ENCODE results near the gene METTL13. TPM values are rescaled to one million over a fixed set of nuclear protein-coding genes. Genes with fewer than 3 reads are reported as not detected.

Gene METTL13
- total and polyA plus RNA-seq, 9 of the 15 experiments (the other 6 are each of a cell fraction or from before 2014, with no cell fraction given) = 18.9 to 78.9 (median 54.9) TPM

DNA sequence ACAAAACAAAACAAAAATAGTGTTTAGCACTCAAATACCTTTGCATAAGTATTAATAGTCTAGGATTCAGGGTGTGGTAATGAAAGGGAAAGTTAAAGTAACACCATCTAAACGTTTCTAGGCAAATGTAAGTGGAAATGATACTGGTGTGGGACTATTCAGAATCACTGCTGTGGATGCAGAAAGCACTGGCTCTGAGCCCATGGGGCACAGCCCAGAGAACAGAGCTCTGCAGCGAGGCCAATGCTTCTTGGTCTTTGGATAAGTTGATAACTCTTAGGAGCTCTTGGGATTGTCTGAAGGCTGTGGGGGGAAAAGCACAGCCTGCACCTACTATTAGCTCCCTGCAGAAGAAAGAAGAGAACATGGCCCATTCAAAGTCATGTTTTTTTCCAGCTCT lies 38.5 kb downstream of the METTL13 start:
- Histone ChIP-seq H3K9me3 (replicated peaks; ENCODE audit: control insufficient read depth, insufficient read depth, low read depth, low read length) (no peaks in the 10 kb centered on the region), H3K4me3 (no peak overlapping the region), H3K4me1 (replicated peaks in 1 of 2; ENCODE audit: control insufficient read depth in 2 of 2, insufficient read depth in 2 of 2, low read length in 2 of 2) (peaks cover 0 to 7% of the 10 kb centered on the region in 2 experiments; a peak in 2 of 5 replicates), H3K27me3 (ENCODE audit: control insufficient read depth in 2 of 2, insufficient read depth in 2 of 2, low read length in 2 of 2) (0 out of 5 replicates have a peak, but pooled peaks cover 0 to 4% of the 10 kb centered on the region in 2 experiments), H2AFZ (ENCODE audit: low read depth, low read length) (no peak overlapping the region), H3K9me1 (ENCODE audit: control insufficient read depth, insufficient read depth, low read length) (no peaks in the 10 kb centered on the region), H3K9ac (ENCODE audit: insufficient read depth in 1 of 2, low read depth in 2 of 2, low read length in 2 of 2) (no peak overlapping the region), H3K79me2 (ENCODE audit: control insufficient read depth, insufficient read depth, low read length) (no peaks in the 10 kb centered on the region), H3K4me2 (ENCODE audit: insufficient read depth, low read length) (no peak overlapping the region), H3K36me3 (ENCODE audit: control insufficient read depth, insufficient read depth, low read length) (no peaks in the 10 kb centered on the region), H4K20me1 (replicated peaks; ENCODE audit: control insufficient read depth, insufficient read depth, low read length) (no peaks in the 10 kb centered on the region), H3K27ac (ENCODE audit: extremely low read depth, low read depth, low read length) (no peak overlapping the region)
- DNase-seq (ENCODE audit: extremely low read depth in 1 of 4, low spot score in 3 of 4) (no peak), ATAC-seq (no peak), FAIRE-seq (no peak)
- POLR2A ChIA-PET = interaction anchor here (0.7 kb wide), 2 partner anchors 20 to 43 kb away, joined by 3 to 5 read pairs; no protein-coding TSS in a partner anchor
- TF ChIP-seq SMAD3 (CRISPR knock-in tag; conservative IDR thresholded peaks at IDR 0.05) (no peak), TOE1 (IDR thresholded peaks at IDR 0.05; ENCODE audit: borderline replicate concordance) (no peak), TOE1 (CRISPR knock-in tag; IDR thresholded peaks at IDR 0.05; ENCODE audit: borderline replicate concordance, low read depth) (no peak), ZNF347 (CRISPR knock-in tag; IDR thresholded peaks at IDR 0.05; ENCODE audit: low read depth) (no peak), NCOR1 (IDR thresholded peaks at IDR 0.05) (no peak), PHB2 (IDR thresholded peaks at IDR 0.05; ENCODE audit: low read depth) (no peak), CHD4 (IDR thresholded peaks at IDR 0.05; ENCODE audit: insufficient read depth, insufficient replicate concordance, low read depth, low read length, poor library complexity, severe bottlenecking) (no peak), ZNF239 (CRISPR knock-in tag; IDR thresholded peaks at IDR 0.05) (no peak)
- TF ChIP-seq, protein P1, sequence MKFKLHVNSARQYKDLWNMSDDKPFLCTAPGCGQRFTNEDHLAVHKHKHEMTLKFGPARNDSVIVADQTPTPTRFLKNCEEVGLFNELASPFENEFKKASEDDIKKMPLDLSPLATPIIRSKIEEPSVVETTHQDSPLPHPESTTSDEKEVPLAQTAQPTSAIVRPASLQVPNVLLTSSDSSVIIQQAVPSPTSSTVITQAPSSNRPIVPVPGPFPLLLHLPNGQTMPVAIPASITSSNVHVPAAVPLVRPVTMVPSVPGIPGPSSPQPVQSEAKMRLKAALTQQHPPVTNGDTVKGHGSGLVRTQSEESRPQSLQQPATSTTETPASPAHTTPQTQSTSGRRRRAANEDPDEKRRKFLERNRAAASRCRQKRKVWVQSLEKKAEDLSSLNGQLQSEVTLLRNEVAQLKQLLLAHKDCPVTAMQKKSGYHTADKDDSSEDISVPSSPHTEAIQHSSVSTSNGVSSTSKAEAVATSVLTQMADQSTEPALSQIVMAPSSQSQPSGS (CRISPR knock-in tag; IDR thresholded peaks at IDR 0.05) = no peak
- in situ Hi-C loops (cut with MboI) (no loop called here), intact Hi-C loops (cut with micrococcal nuclease) (no loop called here)
- 4% methylated on average over 2 of the region's 2 CpGs for WGBS (ENCODE audit: insufficient coverage, low coverage, missing lambda C conversion rate)
- CTCF ChIA-PET (ENCODE audit: low intra/inter-chr PET ratio) = no interaction called here
- no TSS peak for BruUV-seq (replicated peaks)
